COLO829 (cell line): ENCODE results near the gene ZKSCAN7.
"Not testable (repeated sequence)": the region's sequence is repeated elsewhere in the genome, so short reads cannot be mapped to it uniquely, and the experiment has no call there.

ENCODE experiments used
- DNase-seq: peaks from one replicate; pipeline ENCODE4 v3.0.0; 2012; ENCODE audit warnings: low spot score

The ZKSCAN7 gene

GRCh38 chr3:44577354-44577952 is 22.5 kb downstream of the ZKSCAN7 start:
- not testable (repeated sequence) for DNase-seq

GRCh38 chr3:44578316-44578715 is 23.3 kb downstream of the ZKSCAN7 start:
- DNase-seq: not testable (repeated sequence)

GRCh38 chr3:44578924-44579515 is 24.0 kb downstream of the ZKSCAN7 start:
- not testable (repeated sequence) for DNase-seq

- DNase-seq: not testable (repeated sequence)
These were observed 24.8 kb downstream of the ZKSCAN7 start for GRCh38 chr3:44579749-44580148.

- DNase-seq: not testable (repeated sequence)
These were observed 26.0 kb downstream of the ZKSCAN7 start for GRCh38 chr3:44580971-44581370.

GRCh38 chr3:44584646-44585501 is 29.9 kb downstream of the ZKSCAN7 start, which contains the start of gene ZNF660:
TSS of gene ZNF660 (plus strand) at chr3:44584964. CDS start at chr3:44594194, 9,230 bp downstream.
- DNase-seq: no peak

- DNase-seq: no peak
These were observed 41.6 kb downstream of the ZKSCAN7 start for GRCh38 chr3:44596621-44597020.

GRCh38 chr3:44601749-44602148 is 46.8 kb downstream of the ZKSCAN7 start:
- DNase-seq: no peak

GRCh38 chr3:44612678-44613077 is 57.7 kb downstream of the ZKSCAN7 start:
- no peak for DNase-seq
